Fibroblast of gingiva (primary cell): Measurements from ENCODE around the gene EYS.
"Not testable (repeated sequence)": the region's sequence is repeated elsewhere in the genome, so short reads cannot be mapped to it uniquely, and the experiment has no call there.

ENCODE experiments used
- DNase-seq: peaks from one replicate; pipeline ENCODE4 v3.0.0-alpha.2; 2011; ENCODE audit warnings: low read depth

EYS gene

GRCh38 chr6:63792736-63793464 is 1914.1 kb downstream of the EYS start:
- DNase-seq = no peak

DNA sequence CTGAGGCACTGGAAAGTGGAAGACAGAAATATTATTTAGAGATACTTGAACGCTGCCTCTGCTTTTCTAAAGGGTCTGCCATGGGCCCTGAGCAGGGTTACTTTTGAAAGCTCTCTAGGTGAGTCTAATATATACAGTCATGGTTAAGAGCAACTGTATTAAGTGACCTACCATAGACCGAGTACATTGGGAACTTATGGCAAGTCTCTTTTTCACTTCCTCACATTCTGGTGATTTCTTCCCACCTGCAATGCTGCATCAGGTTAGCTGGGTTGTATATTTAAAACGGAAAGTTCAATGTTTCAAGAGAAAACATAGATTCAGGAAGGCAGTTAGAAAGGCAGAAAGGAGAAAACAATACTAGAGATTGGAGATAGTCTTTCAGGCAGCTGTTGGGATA is 1916.7 kb downstream of the EYS start:
- no peak for DNase-seq

GRCh38 chr6:63789699-63790098 is 1917.3 kb downstream of the EYS start:
- DNase-seq = no peak

DNA sequence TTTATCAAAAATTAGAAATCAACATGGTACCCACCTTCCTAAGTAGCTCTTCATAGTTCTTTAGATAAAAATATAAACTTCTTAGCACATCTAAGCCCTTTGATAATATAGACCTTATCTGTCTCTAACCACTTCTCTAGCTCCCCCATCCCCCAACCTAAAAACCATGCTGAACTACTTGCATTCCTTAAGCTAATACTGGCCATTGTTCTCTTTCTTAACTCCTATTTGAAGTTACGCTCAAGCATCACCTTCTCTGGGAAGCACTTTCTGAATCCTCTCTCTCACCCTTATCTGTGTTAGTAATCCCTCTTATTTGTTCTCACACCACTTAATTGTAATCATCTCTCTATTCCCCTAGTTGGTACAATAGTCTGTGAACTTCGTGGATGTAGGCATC is 1918.5 kb downstream of the EYS start:
- DNase-seq = no peak

DNA sequence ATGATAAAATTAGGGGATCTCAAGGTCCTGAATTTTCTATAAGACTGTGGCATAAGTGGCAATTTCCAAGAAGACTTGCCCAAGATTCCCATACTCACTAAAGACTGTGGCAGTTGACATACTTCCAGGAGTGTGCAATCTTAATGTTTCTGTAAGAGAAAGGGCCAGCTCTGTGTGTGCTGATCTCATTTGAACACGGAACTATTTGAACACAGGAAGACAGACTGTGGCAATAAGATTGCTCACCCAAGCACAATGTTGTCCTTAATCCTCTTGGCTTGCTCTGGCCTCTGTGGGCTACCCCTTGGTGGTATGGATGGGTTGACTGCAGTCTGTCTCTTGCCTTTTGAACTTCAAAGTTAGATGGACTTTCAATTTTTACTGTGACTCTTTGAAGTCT is 1920.0 kb downstream of the EYS start:
- DNase-seq = peak; percentile 8

GRCh38 chr6:63785006-63785405 is 1922.0 kb downstream of the EYS start:
- no peak for DNase-seq

DNA sequence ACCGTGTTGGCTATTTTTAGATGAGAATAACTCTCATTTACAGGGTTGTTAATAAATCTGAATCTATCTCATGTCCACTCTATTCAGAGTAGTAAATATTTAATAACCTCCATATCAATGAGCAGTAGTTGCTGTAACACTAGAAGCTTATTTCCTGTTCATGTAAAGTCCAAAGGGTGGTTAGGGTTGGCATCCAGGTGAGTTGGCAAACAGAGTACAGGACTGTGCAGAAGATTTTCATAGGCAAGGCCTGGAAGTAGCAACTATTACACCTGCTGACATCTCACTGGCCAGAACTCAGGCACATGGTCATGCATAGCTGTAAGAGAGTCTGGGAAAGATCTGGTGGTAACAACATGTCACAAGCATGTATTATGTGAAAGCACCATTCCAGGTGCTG is 1923.9 kb downstream of the EYS start:
- DNase-seq = no peak

- DNase-seq = no peak
Measured at GRCh38 chr6:63774961-63775360, 1932.1 kb downstream of the EYS start.

DNA sequence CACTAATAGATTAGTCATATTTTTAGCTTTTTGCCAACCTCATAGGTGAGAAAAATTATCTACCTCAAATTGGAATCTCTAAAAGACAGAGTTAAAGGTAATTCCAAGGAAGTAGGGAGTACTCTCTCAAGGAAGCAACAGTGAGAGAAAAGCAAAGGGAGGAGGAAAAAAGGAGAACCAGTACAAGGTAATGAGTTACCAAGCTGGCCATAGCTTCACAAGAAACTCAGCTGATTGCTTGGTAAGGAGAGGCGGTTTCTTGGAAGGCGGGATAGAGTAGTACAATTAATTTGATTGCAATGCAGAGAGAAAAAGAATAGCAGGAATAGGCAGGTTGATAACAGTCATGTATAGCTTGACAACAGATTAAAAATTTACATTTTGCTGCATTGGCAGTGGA is 1933.8 kb downstream of the EYS start:
- DNase-seq = no peak

GRCh38 chr6:63765828-63766227 is 1941.2 kb downstream of the EYS start:
- no peak for DNase-seq

DNA sequence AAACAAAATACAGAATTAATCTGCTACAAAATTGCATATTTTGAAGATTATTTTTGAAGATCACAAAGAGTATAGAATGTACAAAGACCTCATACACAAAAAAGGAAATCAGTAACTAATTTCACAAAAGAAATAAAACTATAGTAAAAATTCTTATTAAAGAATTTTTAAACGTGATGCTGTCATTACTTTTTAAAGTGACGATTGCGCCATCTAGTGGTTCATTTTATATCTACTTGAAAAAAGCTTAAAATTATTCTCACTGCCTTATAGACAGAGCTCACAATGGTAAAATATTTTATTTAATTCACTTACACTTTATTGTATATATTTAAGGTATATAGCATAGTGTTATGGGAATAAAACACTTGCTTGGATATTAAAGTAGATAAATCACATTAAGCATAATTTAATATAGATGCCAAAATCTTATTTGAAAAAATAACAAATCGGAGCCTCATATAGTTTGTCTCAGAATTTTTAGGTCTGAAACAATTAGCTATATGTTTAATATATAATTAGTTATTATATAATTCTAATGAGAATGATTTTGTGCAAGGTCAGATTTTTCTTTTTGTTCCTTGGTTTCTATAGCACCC is 1942.6 kb downstream of the EYS start:
- peak; percentile 8 for DNase-seq

DNA sequence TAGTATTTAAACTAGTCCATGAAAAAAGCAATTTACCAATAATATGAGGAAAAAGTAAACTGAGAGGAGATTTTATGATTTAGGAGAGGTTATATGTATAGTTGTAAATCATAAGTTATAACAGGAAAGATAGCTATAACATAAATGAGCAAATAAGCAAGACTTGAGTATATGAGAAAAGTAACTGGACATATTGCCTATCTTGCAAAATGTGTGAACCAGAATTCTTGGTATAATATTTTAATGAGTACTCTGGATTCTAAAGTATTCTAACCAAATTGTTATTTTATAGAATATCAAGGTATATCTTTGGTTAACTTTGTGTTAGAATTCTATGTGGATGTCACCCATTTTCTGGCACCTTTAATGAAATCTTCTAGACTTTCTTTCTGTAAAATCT is 1946.8 kb downstream of the EYS start:
- DNase-seq = no peak

DNA sequence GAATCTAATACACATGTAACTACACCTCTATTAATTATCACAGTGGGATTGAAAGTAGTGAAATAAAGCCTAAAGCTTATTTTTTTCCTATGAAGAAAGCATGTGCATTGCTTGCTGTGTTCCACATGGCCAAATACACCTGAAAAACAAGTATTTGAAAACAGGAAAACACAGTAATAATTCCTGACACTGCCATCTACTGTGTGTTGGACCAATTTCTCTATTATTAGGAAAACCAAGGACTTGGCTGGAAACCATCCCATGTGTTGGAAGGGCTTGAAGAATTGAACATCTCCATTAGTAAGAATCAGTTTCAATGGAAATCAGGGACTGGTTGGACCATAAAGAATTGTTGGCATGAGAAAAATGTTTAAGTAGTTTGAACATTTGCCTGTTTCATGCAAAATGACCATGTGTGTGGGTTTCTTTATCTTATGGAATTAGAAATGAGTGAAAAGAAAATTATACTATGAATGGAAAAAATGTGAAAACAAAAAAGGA is 1947.4 kb downstream of the EYS start:
- DNase-seq = no peak

DNA sequence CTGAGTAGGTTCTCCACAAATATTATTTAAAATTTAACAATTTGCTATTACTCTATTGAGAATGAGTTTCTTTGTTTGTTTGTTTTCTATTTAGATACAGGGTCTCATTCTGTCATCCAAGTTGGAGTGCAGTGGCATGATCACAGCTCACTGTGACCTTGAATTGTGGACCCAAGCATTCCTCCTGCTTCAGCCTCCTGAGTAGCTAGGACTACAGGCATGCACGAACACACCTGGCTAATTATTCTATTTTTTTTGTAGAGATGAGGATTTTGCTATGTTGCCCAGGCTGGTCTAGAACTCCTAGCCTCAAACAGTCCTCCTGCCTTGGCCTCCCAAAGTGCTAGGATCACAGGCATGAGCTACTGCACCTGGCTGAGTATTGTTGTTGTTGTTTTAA is 1949.2 kb downstream of the EYS start:
- no peak for DNase-seq

GRCh38 chr6:63757275-63757674 is 1949.8 kb downstream of the EYS start:
- not testable (repeated sequence) for DNase-seq

DNA sequence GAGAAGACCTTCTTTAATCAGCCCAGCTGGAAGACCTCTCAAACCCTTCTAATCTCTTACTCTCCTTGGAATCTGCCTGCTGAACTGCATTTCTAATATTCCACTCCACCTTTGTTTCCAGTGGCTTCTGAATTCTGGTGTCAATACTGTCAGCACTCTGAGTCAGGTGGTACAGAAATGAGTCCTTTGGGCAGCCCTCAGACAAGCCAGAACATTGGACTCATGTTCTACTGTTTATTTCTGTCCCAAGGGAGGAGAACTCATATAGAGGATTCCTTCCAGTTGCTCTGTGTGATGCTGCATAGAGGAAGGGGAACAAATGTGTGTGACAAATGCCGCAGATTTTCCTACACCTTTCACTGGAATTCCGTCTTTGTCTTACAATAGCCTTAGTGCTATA is 1956.6 kb downstream of the EYS start:
- no peak for DNase-seq

DNA sequence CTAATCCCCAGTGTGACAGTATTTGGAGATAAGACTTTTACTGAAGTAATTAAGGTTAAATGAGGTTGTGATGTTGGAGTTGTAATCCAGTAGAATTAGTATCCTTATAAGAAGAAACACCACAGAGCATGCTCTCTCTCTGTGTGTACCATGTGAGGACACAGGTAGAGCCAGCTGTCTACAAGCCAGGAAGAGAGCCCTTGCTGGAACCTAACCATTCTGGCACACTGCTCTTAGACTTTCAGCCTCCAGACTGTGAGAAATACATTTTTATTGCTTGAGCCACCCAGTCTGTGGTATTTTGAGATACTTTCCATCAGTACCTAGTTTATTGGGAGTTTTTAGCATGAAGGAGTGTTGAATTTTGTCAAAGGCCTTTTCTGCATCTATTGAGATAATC is 1961.2 kb downstream of the EYS start:
- DNase-seq = no peak

GRCh38 chr6:63744810-63745209 is 1962.2 kb downstream of the EYS start:
- DNase-seq = no peak

DNA sequence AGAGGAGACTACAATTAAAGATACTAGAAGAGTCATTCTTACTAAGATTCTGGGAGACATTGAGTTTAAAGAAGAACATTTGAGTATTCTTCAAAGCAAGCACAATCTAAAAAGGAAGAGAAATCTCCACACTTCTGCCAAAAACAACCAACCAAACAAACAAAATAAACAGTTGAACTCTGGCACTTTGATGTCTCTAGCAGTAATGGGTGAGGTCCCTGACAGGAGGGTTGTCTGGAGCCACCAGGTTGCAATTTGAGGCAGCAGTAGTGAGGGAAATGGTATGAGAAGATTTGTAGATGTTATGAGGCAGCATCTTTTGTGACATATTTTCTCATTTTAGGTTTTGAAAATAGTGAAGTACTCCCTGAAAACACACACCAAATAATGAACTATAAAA is 1963.3 kb downstream of the EYS start:
- DNase-seq = no peak

DNA sequence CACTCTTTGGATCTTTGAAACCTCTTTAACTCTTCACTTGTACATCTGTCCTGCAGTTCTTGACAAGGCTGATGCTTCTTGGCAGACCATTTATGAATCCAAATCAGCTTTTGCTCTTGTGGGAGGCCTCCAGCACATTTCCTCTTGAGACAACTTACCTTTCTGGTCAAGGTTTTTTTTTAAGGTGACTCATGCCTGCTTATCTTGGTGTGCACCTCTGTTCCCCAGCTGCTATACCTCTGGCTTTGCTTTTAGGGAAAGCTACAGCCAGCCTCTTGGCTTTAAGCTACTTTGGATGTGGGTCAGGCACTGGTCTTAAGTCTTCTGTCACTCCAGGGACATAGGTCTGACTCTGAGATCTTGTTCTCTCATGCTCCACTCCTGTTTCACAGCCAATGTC is 1965.0 kb downstream of the EYS start:
- DNase-seq = no peak

DNA sequence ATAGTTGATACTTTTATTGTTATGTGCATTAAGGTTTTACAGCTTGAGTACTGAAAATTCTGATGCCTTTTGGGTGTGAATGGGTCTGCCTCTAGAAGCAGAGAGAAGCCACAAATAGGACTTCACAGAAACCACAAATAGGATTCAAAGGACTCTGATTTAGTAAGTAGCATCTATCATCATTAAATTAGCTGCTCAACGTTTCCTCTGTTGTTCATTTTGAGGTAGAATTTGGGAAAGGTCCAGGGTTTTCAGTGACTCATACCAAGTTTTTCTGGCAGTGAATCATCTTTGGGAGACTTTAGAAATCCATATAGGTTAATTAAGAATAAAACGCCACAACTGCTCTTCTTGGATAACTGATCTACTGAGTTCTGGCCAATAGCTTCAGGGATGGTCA is 1966.3 kb downstream of the EYS start:
- peak; percentile 48 for DNase-seq

DNA sequence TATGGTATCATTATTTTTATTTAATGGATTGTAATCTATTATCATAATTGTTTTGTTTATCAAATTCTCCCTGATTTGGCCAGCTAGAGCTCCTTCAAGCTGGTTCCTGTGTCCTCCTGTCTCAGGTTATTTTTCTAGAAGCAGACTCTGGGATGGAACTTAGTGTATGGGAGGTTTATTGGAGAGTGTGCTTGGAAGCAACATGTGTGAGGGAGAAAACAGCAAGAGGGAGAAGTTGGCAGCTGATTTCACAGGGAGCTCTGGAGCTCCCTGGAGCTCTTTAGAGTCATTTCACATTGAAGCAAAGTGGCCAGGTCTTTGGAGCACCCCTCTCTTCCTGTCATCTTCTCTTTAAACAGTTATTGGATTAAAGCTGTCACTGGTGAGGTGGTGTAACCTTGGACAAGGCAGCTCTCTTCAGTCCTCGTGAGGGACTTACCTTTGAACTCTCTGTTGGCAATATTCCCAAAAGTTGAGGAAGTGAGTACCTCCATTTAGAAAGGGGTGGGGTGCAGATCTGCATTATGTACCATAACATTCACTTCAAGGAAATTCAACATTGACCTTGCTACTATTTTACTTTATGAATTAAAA is 1967.8 kb downstream of the EYS start:
- DNase-seq = no peak

GRCh38 chr6:63738190-63738589 is 1968.8 kb downstream of the EYS start:
- DNase-seq = not testable (repeated sequence)

DNA sequence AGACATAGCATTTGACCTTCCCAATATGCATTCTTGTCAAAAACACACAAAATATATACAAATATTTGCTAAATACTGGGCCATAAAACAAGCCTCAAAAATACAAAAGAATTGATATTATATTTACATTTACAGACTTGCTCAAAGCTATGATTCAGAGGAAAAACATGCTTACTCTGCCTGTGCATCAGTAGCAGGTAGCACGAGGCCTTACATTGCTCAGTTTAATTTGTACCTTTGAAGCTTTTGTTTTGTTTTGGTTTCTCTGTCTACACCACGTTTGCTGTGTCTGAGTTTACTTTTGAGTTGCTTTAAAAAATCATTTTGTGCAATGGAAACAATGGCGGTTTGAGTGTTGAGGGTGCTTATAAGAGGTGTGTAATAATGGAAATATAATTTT is 1972.1 kb downstream of the EYS start:
- DNase-seq = no peak
